Measurements from ENCODE around the gene RAMP3.

RAMP3 gene

GRCh38 chr7:45215601-45216062, 58.0 kb downstream of the RAMP3 start:
- in situ Hi-C loops (cut with MboI; ENCODE audit: low sequenced_read_pairs) = no loop called here

GRCh38 chr7:45216181-45216580, 58.6 kb downstream of the RAMP3 start:
- in situ Hi-C loops (cut with MboI; ENCODE audit: low sequenced_read_pairs) = no loop called here

- in situ Hi-C loops (cut with MboI; ENCODE audit: low sequenced_read_pairs) = no loop called here
These were observed 59.1 kb downstream of the RAMP3 start for GRCh38 chr7:45216622-45217165.

GRCh38 chr7:45217358-45217757, 59.8 kb downstream of the RAMP3 start:
- in situ Hi-C loops (cut with MboI; ENCODE audit: low sequenced_read_pairs) = no loop called here

- in situ Hi-C loops (cut with MboI; ENCODE audit: low sequenced_read_pairs) = no loop called here
These were observed 61.5 kb downstream of the RAMP3 start for GRCh38 chr7:45219130-45219529.

GRCh38 chr7:45219801-45220435, 62.3 kb downstream of the RAMP3 start:
- in situ Hi-C loops (cut with MboI; ENCODE audit: low sequenced_read_pairs) = no loop called here

- in situ Hi-C loops (cut with MboI; ENCODE audit: low sequenced_read_pairs) = no loop called here
These were observed 63.4 kb downstream of the RAMP3 start for GRCh38 chr7:45220846-45221618.

- in situ Hi-C loops (cut with MboI; ENCODE audit: low sequenced_read_pairs) = no loop called here
These were observed 64.5 kb downstream of the RAMP3 start for GRCh38 chr7:45221896-45222604.

GRCh38 chr7:45223078-45223477, 65.5 kb downstream of the RAMP3 start:
- in situ Hi-C loops (cut with MboI; ENCODE audit: low sequenced_read_pairs) = no loop called here

GRCh38 chr7:45223728-45224630, 66.4 kb downstream of the RAMP3 start:
- in situ Hi-C loops (cut with MboI; ENCODE audit: low sequenced_read_pairs) = no loop called here

- in situ Hi-C loops (cut with MboI; ENCODE audit: low sequenced_read_pairs) = no loop called here
These were observed 67.2 kb downstream of the RAMP3 start for GRCh38 chr7:45224832-45225231.

- in situ Hi-C loops (cut with MboI; ENCODE audit: low sequenced_read_pairs) = no loop called here
These were observed 67.8 kb downstream of the RAMP3 start for GRCh38 chr7:45225311-45225947.

GRCh38 chr7:45225948-45226335, 68.4 kb downstream of the RAMP3 start:
- in situ Hi-C loops (cut with MboI; ENCODE audit: low sequenced_read_pairs) = no loop called here

- in situ Hi-C loops (cut with MboI; ENCODE audit: low sequenced_read_pairs) = no loop called here
These were observed 71.7 kb downstream of the RAMP3 start for GRCh38 chr7:45229156-45229920.

GRCh38 chr7:45230083-45230482, 72.5 kb downstream of the RAMP3 start:
- in situ Hi-C loops (cut with MboI; ENCODE audit: low sequenced_read_pairs) = no loop called here

GRCh38 chr7:45230611-45231165, 73.1 kb downstream of the RAMP3 start:
- in situ Hi-C loops (cut with MboI; ENCODE audit: low sequenced_read_pairs) = no loop called here

- in situ Hi-C loops (cut with MboI; ENCODE audit: low sequenced_read_pairs) = no loop called here
These were observed 75.7 kb downstream of the RAMP3 start for GRCh38 chr7:45233249-45233775.
